ENCODE results near the gene BIRC3. TPM values are rescaled to one million over a fixed set of nuclear protein-coding genes. Genes with fewer than 3 reads are reported as not detected.

Gene BIRC3
- total RNA-seq, 1 experiment from 2014 or later, result 4.7 TPM

DNA sequence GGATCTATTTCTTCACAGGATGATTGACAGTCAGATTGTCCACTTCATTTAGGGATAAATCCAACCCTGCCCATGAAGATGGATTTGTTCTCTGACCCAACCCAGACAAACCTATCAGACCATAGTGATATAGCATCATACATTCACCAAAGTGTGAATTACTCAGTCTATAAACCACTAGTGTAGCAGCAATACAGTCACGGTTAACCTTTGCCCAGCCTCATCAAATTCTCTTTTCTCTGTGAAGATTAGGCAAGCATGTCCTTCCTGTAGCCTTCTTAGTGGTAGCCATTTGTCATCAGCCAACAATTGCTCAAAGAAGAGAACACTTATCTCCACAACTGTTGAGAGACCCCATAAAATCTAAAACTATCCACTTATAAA, 15.3 kb downstream of the BIRC3 start:
- no TSS peak for BruUV-seq (replicated peaks)
- Histone ChIP-seq H3K9me2 (ENCODE audit: insufficient read depth) (no peaks in the 10 kb centered on the region), H3K4me3 (replicated peaks in 1 of 2; ENCODE audit: low read depth in 1 of 2, low read length in 2 of 2) (no peak overlapping the region), H3K4me1 (ENCODE audit: control insufficient read depth in 1 of 2, insufficient read depth in 2 of 2, low read length in 2 of 2) (no peaks in the 10 kb centered on the region), H3K9me3 (ENCODE audit: control insufficient read depth in 1 of 2, insufficient read depth in 1 of 2, low read depth in 1 of 2, low read length in 2 of 2) (no peaks in the 10 kb centered on the region), H3K27ac (ENCODE audit: low read depth, low read length) (no peak overlapping the region), H3K27me3 (ENCODE audit: insufficient read depth, low read length) (no peaks in the 10 kb centered on the region), H3K36me3 (ENCODE audit: control insufficient read depth in 1 of 2, insufficient read depth in 2 of 2, low read length in 2 of 2) (no peaks in the 10 kb centered on the region), H4K20me1 (ENCODE audit: insufficient read depth) (no peaks in the 10 kb centered on the region), H3K4me2 (ENCODE audit: low read length) (no peak overlapping the region), H2AFZ (ENCODE audit: low read depth, low read length, poor library complexity, severe bottlenecking) (no peak overlapping the region), H3K79me2 (ENCODE audit: insufficient read depth, low read length) (no peaks in the 10 kb centered on the region), H3K9ac (ENCODE audit: low read length) (no peak overlapping the region)
- no peak for TF ChIP-seq ELF1 (IDR thresholded peaks at IDR 0.05; ENCODE audit: borderline replicate concordance, low read depth)
- TF ChIP-seq, protein P1, sequence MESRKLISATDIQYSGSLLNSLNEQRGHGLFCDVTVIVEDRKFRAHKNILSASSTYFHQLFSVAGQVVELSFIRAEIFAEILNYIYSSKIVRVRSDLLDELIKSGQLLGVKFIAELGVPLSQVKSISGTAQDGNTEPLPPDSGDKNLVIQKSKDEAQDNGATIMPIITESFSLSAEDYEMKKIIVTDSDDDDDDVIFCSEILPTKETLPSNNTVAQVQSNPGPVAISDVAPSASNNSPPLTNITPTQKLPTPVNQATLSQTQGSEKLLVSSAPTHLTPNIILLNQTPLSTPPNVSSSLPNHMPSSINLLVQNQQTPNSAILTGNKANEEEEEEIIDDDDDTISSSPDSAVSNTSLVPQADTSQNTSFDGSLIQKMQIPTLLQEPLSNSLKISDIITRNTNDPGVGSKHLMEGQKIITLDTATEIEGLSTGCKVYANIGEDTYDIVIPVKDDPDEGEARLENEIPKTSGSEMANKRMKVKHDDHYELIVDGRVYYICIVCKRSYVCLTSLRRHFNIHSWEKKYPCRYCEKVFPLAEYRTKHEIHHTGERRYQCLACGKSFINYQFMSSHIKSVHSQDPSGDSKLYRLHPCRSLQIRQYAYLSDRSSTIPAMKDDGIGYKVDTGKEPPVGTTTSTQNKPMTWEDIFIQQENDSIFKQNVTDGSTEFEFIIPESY (IDR thresholded peaks at IDR 0.05; ENCODE audit: extremely low read depth, insufficient replicate concordance, low read length), result no peak
- no peak for TF ChIP-seq RAD21 (IDR thresholded peaks at IDR 0.05; ENCODE audit: low read depth)
- no peak for TF ChIP-seq YY1 (IDR thresholded peaks at IDR 0.05; ENCODE audit: extremely low read depth, insufficient replicate concordance, low read depth, low read length)
- TF ChIP-seq TCF7L2 (IDR thresholded peaks at IDR 0.05; ENCODE audit: borderline replicate concordance, extremely low read depth, insufficient read depth, insufficient read length), result no peak
- no peak for TF ChIP-seq MAX (IDR thresholded peaks at IDR 0.05)
- no peak for TF ChIP-seq SIN3A (IDR thresholded peaks at IDR 0.05; ENCODE audit: low read depth)
- TF ChIP-seq ATF3 (IDR thresholded peaks at IDR 0.05), result no peak
- TF ChIP-seq, protein P2, sequence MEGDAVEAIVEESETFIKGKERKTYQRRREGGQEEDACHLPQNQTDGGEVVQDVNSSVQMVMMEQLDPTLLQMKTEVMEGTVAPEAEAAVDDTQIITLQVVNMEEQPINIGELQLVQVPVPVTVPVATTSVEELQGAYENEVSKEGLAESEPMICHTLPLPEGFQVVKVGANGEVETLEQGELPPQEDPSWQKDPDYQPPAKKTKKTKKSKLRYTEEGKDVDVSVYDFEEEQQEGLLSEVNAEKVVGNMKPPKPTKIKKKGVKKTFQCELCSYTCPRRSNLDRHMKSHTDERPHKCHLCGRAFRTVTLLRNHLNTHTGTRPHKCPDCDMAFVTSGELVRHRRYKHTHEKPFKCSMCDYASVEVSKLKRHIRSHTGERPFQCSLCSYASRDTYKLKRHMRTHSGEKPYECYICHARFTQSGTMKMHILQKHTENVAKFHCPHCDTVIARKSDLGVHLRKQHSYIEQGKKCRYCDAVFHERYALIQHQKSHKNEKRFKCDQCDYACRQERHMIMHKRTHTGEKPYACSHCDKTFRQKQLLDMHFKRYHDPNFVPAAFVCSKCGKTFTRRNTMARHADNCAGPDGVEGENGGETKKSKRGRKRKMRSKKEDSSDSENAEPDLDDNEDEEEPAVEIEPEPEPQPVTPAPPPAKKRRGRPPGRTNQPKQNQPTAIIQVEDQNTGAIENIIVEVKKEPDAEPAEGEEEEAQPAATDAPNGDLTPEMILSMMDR (IDR thresholded peaks at IDR 0.05 in 2 of 3, conservative IDR thresholded peaks at IDR 0.05 in 1 of 3; ENCODE audit: borderline replicate concordance in 1 of 3, insufficient read depth in 1 of 3, low read depth in 2 of 3, low read length in 2 of 3), result no peak
- no peak for TF ChIP-seq EGR1 (IDR thresholded peaks at IDR 0.05; ENCODE audit: low read depth)
- no peak for TF ChIP-seq CEBPB (IDR thresholded peaks at IDR 0.05; ENCODE audit: low read depth)
- no peak for TF ChIP-seq POLR2AphosphoS5 (IDR thresholded peaks at IDR 0.05; ENCODE audit: low read depth, low read length)
- TF ChIP-seq ZNF274 (IDR thresholded peaks at IDR 0.05; ENCODE audit: low read depth, low read length), result no peak
- no peak for TF ChIP-seq FOSL1 (IDR thresholded peaks at IDR 0.05; ENCODE audit: low read depth)
- no peak for TF ChIP-seq ZFX (IDR thresholded peaks at IDR 0.05)
- TF ChIP-seq EZH2 (IDR thresholded peaks at IDR 0.05), result no peak
- TF ChIP-seq SP1 (IDR thresholded peaks at IDR 0.05; ENCODE audit: low read depth), result no peak
- TF ChIP-seq, protein P3, sequence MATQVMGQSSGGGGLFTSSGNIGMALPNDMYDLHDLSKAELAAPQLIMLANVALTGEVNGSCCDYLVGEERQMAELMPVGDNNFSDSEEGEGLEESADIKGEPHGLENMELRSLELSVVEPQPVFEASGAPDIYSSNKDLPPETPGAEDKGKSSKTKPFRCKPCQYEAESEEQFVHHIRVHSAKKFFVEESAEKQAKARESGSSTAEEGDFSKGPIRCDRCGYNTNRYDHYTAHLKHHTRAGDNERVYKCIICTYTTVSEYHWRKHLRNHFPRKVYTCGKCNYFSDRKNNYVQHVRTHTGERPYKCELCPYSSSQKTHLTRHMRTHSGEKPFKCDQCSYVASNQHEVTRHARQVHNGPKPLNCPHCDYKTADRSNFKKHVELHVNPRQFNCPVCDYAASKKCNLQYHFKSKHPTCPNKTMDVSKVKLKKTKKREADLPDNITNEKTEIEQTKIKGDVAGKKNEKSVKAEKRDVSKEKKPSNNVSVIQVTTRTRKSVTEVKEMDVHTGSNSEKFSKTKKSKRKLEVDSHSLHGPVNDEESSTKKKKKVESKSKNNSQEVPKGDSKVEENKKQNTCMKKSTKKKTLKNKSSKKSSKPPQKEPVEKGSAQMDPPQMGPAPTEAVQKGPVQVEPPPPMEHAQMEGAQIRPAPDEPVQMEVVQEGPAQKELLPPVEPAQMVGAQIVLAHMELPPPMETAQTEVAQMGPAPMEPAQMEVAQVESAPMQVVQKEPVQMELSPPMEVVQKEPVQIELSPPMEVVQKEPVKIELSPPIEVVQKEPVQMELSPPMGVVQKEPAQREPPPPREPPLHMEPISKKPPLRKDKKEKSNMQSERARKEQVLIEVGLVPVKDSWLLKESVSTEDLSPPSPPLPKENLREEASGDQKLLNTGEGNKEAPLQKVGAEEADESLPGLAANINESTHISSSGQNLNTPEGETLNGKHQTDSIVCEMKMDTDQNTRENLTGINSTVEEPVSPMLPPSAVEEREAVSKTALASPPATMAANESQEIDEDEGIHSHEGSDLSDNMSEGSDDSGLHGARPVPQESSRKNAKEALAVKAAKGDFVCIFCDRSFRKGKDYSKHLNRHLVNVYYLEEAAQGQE (IDR thresholded peaks at IDR 0.05; ENCODE audit: low read depth), result no peak
- ATAC-seq (no peak), DNase-seq (ENCODE audit: low read depth, low spot score) (no peak)
- ChIA-PET RAD21 (ENCODE audit: low non-redundant PET in 1 of 2, low total read pairs in 2 of 2, uncharacterized antibody in 2 of 2, unreplicated experiment in 2 of 2) (no interaction called here), CTCF (interaction anchor here (3.2 kb wide), 1 partner anchor 10 kb away, joined by 14 read pairs; no protein-coding TSS in a partner anchor), POLR2A (no interaction called here)
- intact Hi-C loops (cut with micrococcal nuclease), result no loop called here
